GM20431 (cell line): Measurements from ENCODE around the gene NUDT9.
"Not testable (repeated sequence)": the region's sequence is repeated elsewhere in the genome, so short reads cannot be mapped to it uniquely, and the experiment has no call there.

ENCODE experiments used
- in situ Hi-C: fragments of 300-500 bp; cut with MseI, MboI; formaldehyde crosslinking; loops from one replicate; pipeline ENCODE4 v1.15.0; 2020; ENCODE audit warnings: low sequenced_read_pairs; ENCODE audit not compliant: unreplicated experiment

NUDT9 gene

GRCh38 chr4:87451537-87451936 lies 29.2 kb downstream of the NUDT9 start:
- in situ Hi-C loops: loop anchor here (25.0 kb wide), 1 partner anchor 89 kb away; no protein-coding TSS in a partner anchor

GRCh38 chr4:87458913-87459312 lies 36.5 kb downstream of the NUDT9 start:
- in situ Hi-C loops: loop anchor here (25.0 kb wide), 1 partner anchor 97 kb away; no protein-coding TSS in a partner anchor

- in situ Hi-C loops: loop anchor here (25.0 kb wide), 1 partner anchor 99 kb away; no protein-coding TSS in a partner anchor
These were observed 38.9 kb downstream of the NUDT9 start for GRCh38 chr4:87461281-87461700.

GRCh38 chr4:87462102-87462501 lies 39.7 kb downstream of the NUDT9 start:
- in situ Hi-C loops: loop anchor here (25.0 kb wide), 1 partner anchor 100 kb away; no protein-coding TSS in a partner anchor

GRCh38 chr4:87465739-87466366 lies 43.5 kb downstream of the NUDT9 start:
- in situ Hi-C loops: loop anchor here (25.0 kb wide), 1 partner anchor 104 kb away; no protein-coding TSS in a partner anchor

DNA sequence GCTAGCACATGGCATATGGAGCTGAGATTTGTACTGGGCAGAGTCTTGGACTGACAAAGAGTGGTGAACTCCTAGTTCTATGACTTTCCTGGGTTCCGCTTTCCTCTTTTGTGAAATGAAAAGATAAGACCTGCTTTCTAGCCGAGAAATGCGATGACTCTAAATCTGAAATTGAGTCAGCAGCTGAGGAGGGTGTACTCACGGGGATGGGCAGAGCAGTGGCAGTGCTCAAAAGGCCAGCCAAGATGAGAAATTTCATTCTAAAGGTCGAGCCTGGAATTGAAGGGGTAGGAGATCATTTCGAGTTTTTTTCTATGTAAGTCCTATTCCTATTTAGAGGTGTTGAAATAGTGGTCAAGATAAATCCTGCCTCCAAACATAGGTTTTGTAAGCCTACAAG lies 47.0 kb downstream of the NUDT9 start:
- in situ Hi-C loops: loop anchor here (25.0 kb wide), 1 partner anchor 107 kb away; no protein-coding TSS in a partner anchor

DNA sequence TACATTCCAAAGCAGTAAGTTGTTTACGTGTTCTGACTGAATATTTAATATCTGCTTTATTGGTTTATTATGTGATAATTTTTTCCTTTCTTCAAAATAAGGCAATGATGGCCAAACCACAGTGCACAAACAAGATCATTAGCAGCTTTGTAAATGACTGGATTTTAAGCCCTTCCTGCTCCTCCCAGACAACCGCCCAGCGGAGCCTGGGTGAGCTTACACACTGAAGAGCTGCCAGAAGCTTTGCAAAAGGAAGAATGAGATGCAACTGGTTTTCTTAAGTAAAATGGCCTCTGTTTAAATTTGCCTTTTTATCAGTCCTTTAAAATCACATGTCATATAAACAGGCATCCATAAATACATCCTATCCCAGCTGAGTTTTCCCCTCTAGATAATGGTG lies 54.6 kb downstream of the NUDT9 start:
- in situ Hi-C loops: no loop called here

GRCh38 chr4:87478732-87479250 lies 56.4 kb downstream of the NUDT9 start:
- in situ Hi-C loops: no loop called here

DNA sequence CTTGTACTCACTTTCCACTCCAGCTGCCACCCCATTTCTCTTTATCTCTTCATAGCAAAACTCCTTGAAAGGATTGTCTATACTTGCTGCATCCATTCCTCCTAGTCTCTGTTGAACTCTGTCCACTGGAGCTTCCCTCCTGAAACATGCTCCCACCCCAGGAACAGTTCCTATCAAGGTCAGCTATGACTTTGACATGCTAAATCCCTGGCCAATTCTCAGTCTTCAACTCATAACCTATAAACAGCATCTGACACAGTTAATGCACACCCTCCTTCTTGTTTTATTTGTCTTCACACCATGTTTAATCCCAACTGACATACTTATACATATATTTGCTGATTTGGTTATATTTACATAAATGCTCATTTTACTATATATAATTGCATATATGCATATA lies 59.0 kb downstream of the NUDT9 start:
- in situ Hi-C loops: no loop called here

- in situ Hi-C loops: not testable (repeated sequence)
These were observed 60.9 kb downstream of the NUDT9 start for GRCh38 chr4:87483247-87483646.

DNA sequence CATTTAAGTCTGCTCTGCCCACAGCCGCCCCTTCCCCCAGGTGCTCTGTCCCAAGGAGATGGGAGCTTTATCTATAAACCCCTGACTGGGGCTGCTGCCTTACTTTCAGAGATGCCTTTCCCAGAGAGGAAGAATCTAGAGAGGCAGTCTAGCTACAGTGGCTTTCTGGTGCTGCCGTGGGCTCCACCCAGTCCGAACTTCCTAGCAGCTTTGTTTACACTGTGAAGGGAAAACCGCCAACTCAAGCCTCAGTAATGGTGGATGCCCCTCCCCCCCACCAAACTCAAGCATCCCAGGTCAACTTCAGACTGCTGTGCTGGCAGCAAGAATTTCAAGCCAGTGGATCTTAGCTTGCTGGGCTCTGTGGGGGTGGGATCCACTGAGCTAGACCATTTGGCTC lies 66.3 kb downstream of the NUDT9 start:
- in situ Hi-C loops: not testable (repeated sequence)

DNA sequence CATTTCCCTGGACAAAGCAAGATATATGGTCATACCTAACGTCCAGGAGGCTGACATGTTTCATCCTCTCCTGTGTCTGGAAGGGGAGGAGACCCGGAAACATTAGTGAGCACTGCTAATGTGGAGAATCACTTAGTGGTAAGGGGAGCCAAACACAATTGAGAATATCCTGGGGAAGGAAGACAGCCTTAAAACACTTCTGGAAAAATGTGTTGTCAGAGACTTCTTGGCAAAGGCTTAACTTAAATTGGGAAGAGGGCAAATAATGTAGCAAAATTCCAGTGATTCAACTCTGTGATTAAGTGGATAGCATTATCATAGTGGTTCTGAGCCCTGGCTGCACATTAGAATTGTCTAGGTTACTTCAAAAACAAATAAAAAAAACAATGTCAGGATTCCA lies 67.3 kb downstream of the NUDT9 start:
- in situ Hi-C loops: no loop called here

DNA sequence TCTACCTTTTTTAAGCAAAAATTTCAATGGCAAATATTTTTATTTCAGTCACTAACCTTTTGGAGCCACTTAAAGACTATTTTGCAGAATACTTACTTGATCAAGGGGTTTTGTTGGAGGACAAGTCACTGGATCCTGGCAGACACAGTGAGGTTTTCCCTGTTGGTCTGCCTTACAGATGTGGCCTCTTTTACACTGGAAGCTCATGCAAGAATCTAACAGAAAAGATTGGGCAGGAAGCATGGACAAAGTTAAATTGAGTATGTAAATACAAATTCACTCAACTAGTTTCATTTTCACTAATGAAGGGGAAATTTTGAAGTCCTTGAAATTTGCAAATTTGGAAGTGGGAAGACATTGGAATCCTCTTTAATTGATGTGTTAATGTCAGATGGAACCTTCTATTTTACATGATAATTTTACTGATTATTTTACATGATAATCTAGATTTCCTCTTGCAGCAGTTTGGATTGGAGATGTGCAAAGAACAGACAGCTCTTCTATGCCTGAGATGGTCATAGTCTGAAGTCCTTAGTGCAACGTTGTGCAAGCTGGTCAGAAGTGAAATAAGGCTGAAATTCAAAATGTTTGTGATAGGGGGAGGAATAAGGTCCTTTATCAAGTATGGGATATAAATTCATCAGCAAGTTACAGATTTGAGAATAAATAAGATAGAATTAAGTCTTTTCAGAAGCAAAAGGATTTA lies 68.4 kb downstream of the NUDT9 start:
- in situ Hi-C loops: no loop called here

DNA sequence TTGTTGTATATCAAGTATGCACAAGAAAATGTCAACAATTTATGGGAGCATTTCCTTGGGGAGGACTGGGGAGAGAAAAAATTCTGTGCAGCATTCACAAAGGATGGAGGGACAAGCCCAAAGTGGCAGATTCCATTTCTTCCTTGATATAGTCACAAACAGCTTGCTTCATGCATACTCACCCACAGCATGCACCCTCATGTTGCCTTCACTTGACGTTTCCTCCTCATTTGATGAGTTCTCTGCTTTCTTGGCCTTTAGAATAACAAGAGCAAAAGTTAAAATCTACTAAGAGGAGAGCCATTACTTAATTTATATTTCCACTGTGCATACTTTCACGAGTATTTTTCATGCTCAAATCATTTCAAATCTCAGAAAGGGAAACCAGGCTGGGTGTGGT lies 69.1 kb downstream of the NUDT9 start:
- in situ Hi-C loops: no loop called here

DNA sequence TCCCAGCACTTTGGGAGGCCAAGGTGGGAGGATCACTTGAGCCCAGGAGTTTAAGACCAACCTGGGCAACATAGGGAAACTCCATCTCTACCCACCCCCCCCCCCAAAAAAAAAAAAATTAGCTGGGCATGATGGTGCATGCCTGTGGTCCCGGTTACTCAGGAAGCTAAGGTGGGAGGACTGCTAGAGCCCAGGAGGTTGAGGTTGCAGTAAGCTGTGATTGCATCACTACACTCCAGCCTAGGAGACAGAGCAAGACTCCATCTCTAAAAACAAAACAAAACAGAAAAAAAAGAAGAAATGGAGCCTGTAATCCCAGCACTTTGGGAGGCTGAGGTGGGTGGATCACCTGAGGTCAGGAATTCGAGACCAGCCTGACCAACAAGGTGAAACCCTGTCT lies 69.5 kb downstream of the NUDT9 start:
- in situ Hi-C loops: not testable (repeated sequence)

- in situ Hi-C loops: no loop called here
These were observed 70.7 kb downstream of the NUDT9 start for GRCh38 chr4:87493115-87493514.

DNA sequence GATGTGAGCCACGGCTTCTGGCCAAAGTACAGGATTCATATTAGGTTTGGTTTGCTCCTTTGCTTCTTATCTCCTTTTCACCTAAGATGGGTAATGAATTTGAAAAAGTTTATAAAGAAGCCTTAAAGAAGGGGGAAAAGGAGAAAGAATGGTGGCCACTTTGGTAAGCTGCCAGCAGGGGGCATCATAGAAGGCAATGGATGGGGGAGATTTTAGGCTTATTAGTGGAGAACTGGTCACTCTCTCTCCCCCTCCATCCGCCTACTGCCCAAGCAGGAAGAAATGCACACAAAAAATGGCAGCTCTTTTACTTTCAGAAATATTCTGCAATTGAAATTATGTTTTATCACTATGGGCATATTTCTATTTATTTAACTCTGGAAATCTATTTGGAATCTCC lies 74.8 kb downstream of the NUDT9 start:
- in situ Hi-C loops: no loop called here

DNA sequence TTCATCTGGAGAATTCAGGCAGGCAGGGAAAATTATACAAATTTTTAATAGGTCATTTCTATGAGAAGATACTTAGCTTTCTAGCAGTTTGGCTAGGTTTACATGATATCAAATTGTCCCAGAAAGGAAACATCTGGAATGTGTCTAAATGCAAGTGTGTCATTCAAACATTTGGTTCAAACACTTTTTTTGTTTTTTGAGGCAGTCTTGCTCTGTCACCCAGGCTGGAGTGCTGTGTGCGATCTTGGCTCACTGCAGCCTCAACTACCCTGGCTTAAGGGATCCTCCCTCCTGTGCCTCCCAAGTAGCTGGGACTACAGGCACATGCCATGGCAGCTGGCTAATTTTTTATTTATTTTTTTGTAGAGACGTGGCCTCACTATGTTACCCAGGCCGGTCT lies 75.2 kb downstream of the NUDT9 start:
- in situ Hi-C loops: no loop called here

DNA sequence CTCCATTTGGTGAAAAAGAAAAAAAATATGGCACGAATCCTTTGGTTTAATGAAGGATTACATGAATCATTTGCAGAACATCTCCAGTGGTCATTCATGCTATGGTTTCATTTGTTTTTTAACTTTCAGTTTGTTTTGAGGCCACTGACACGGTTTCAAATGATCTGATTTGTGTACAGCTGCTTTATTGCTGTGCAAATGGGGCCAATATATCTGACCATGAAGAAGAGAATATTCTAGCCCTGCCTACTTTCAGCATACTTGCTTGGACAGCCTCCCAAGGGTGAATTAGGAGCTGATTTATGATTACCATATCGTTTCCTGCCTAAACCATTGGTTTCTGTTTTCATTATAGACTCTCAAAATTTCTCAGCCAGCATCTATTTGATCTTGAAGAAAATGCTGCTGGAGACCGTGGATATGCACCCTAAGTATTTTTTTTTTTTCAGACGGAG lies 76.1 kb downstream of the NUDT9 start:
- in situ Hi-C loops: no loop called here

- in situ Hi-C loops: no loop called here
These were observed 77.2 kb downstream of the NUDT9 start for GRCh38 chr4:87499403-87500091.

- in situ Hi-C loops: no loop called here
These were observed 77.7 kb downstream of the NUDT9 start for GRCh38 chr4:87500092-87500462.
